Thoracic aorta (tissue), 2 donors: ENCODE results near the gene RAD51. TPM values are rescaled to one million over a fixed set of nuclear protein-coding genes. Genes with fewer than 3 reads are reported as not detected.
"Not testable (repeated sequence)": the region's sequence is repeated elsewhere in the genome, so short reads cannot be mapped to it uniquely, and the experiment has no call there.

ENCODE experiments used
- ATAC-seq: fragments of 150-250 bp; one replicate; pipeline ENCODE4 v1.8.0; 2017; ENCODE audit warnings: low read depth; ENCODE audit not compliant: insufficient number of reproducible peaks, low FRiP score
- DNase-seq: peaks from one replicate; pipeline ENCODE4 v3.0.0-alpha.2; 2020; ENCODE audit warnings: low spot score
- H3K27ac ChIP-seq, 2 donors: fragments of 200-600 bp; sonication (generic); 1 replicate in 1 of 2; 2 replicates in 1 of 2; pipeline ENCODE4 v1.5.1; 2016; ENCODE audit warnings: mild to moderate bottlenecking in 2 of 2, moderate library complexity in 2 of 2
- H3K27me3 ChIP-seq: fragments of 200-600 bp; sonication (generic); replicated peaks from 2 replicates; pipeline ENCODE4 v1.6.0; 2016; ENCODE audit warnings: mild to moderate bottlenecking; ENCODE audit not compliant: insufficient read depth
- H3K36me3 ChIP-seq: fragments of 200-600 bp; sonication (generic); one replicate; pipeline ENCODE4 v1.5.1; 2016
- H3K4me1 ChIP-seq, 2 donors: fragments of 200-600 bp; sonication (generic); 1 replicate in 1 of 2; 2 replicates in 1 of 2; pipeline versions ENCODE4 v1.5.1 to v1.6.0; 2016; ENCODE audit warnings: low read depth in 2 of 2, mild to moderate bottlenecking in 1 of 2; ENCODE audit not compliant: control insufficient read depth in 1 of 2
- H3K4me3 ChIP-seq: fragments of 200-600 bp; sonication (generic); 2 replicates; pipeline ENCODE4 v1.5.1; 2016; ENCODE audit warnings: mild to moderate bottlenecking
- H3K9me3 ChIP-seq: fragments of 200-600 bp; sonication (generic); 2 replicates; pipeline ENCODE4 v1.5.1; 2016
- total RNA-seq, 2 donors: library from RNA; depleted of rRNA; stranded (reverse); fragments of >200 nt; gene quantifications; one replicate each; pipeline versions ENCODE4 v1.1.0 to v1.2.3, GENCODE V29; 2016
- TF ChIP-seq, protein P1 (sequence below): fragments of 200-600 bp; sonication (generic); IDR thresholded peaks from one replicate; pipeline ENCODE4 v1.5.1; 2019; ENCODE audit warnings: antibody characterized with exemption

The RAD51 gene
- under 1 TPM in 1 of 2 donors, not detected in 1; 0.27 TPM for total RNA-seq

DNA sequence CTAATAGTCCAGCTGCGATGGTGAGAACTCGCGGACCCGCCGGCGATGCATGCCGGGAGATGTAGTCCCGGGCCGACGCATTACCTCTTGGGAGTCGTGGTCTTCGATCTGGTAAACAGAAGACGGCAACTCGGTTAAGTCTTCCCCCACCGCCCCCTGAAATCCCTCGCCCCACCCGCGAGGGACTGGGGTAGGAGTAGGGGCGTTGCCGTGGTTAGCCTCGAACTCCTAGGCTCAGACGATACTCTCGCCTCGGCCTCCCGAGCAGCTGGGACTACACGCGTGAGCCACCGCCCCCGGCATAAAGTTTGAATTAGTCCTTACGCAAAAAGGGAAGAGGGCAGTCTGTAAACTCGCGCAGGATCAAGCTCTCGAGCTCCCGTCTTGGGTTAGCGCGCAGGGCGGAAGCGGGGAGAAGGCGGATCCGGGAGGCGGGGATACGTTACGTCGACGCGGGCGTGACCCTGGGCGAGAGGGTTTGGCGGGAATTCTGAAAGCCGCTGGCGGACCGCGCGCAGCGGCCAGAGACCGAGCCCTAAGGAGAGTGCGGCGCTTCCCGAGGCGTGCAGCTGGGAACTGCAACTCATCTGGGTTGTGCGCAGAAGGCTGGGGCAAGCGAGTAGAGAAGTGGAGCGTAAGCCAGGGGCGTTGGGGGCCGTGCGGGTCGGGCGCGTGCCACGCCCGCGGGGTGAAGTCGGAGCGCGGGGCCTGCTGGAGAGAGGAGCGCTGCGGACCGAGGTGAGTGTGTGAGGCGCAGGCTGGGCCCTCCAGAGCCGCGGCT, at the start of gene RAD51:
Gene RAD51 (plus strand): TSS at position 487 of the 781 bp plus-strand sequence. CDS start 3,585 bp downstream, outside the sequence.
- Histone ChIP-seq H3K9me3 (no peaks in the 10 kb centered on the region), H3K4me3 (peak within 1 kb of the TSS; percentile 87), H3K27ac (peak within 1 kb of the TSS; percentile 94 to 97), H3K27me3 (no peaks in the 10 kb centered on the region), H3K36me3 (no peaks in the 10 kb centered on the region), H3K4me1 (peaks cover 17 to 18% of the 10 kb centered on the region in 2 donors)
- TF ChIP-seq, protein P1, sequence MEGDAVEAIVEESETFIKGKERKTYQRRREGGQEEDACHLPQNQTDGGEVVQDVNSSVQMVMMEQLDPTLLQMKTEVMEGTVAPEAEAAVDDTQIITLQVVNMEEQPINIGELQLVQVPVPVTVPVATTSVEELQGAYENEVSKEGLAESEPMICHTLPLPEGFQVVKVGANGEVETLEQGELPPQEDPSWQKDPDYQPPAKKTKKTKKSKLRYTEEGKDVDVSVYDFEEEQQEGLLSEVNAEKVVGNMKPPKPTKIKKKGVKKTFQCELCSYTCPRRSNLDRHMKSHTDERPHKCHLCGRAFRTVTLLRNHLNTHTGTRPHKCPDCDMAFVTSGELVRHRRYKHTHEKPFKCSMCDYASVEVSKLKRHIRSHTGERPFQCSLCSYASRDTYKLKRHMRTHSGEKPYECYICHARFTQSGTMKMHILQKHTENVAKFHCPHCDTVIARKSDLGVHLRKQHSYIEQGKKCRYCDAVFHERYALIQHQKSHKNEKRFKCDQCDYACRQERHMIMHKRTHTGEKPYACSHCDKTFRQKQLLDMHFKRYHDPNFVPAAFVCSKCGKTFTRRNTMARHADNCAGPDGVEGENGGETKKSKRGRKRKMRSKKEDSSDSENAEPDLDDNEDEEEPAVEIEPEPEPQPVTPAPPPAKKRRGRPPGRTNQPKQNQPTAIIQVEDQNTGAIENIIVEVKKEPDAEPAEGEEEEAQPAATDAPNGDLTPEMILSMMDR: no peak
- ATAC-seq (peak; percentile 84), DNase-seq (peak; percentile 64)

DNA sequence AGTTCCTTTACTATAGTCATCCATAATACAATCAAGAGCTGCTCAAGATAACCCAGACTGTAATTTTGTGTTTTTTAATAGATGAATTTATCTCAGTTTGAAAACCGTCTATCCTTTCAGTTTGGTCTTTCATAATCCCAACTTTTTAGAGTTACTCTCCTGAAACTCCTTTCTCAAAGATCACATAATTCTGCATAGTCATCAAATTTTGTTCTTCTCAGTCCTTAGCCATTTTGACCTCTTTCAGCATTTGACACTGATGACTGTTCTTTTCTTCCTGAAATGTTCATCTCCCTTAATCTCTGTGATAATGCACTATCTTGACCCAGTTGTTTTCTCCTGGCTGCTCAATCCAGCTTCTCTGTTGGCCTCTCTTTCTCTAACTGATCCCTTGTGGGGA, 47.5 kb upstream of the RAD51 start:
- no peaks in the 10 kb centered on the region for H3K9me3 ChIP-seq

DNA sequence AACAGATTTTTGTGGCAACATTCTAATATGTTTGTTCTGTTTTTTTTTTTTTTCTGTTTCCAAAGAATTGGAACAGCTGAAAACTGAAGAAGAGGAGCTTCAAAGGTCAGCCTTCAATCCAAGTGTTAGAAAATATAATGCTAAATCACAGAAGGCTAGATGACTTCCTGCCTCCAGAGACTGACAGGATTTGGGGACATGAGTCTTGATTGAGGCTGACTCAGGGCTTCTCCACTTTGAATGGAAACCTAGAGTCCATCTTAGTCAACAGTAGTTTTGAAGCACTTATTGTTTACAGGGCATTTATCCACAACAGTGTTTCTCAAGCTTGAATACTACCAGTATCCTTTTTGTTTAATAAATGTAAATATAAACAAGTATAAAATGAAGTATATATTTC, 44.5 kb upstream of the RAD51 start:
- Histone ChIP-seq H3K27ac (no peak overlapping the region), H3K4me1 (no peaks in the 10 kb centered on the region), H3K36me3 (no peaks in the 10 kb centered on the region), H3K9me3 (no peaks in the 10 kb centered on the region), H3K4me3 (no peak overlapping the region), H3K27me3 (no peaks in the 10 kb centered on the region)
- ATAC-seq: no peak
- TF ChIP-seq, protein P1: no peak
- DNase-seq: no peak

More for the DNA sequence above, 47.5 kb upstream of the RAD51 start:
- no peak for DNase-seq
- Histone ChIP-seq H3K36me3 (no peaks in the 10 kb centered on the region), H3K4me1 (no peaks in the 10 kb centered on the region), H3K4me3 (no peak overlapping the region), H3K27me3 (no peaks in the 10 kb centered on the region), H3K27ac (no peak overlapping the region)
- TF ChIP-seq, protein P1: no peak
- no peak for ATAC-seq

DNA sequence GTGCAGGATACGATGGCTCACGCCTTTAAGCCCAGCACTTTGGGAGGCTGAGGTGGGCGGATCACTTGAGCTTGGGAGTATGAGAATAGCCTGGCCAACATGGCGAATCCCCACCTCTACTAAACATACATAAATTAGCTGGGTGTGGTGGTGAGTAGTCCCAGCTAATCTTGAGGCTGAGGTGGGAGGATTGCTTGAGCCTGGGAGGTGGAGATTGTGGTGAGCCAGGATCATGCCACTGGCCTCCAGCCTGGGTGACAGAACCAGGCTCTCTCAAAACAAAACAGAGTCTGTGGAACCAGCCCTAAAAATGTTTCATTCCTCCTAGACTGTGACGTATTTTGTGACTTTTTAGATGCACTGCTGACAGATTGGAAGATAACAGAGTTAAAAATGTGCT, 34.3 kb upstream of the RAD51 start:
- Histone ChIP-seq H3K4me3 (no peak overlapping the region), H3K27me3 (no peaks in the 10 kb centered on the region)

DNA sequence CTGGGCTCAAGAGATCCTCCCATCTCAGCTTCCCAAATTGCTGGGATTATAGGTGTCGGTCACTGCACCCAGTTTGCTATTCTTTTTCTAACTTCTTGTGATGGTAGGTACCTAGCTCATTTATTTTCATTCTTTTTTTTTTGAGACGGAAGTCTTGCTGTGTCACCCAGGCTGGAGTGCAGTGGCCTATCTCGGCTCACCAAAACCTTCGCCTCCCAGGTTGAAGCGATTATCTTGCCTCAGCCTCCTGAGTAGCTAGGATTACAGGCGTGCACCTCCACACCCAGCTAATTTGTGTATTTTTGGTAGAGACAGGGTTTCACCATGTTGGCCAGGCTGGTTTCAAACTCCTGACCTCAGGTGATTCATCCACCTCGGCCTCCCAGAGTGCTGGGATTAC, 30.1 kb upstream of the RAD51 start:
- Histone ChIP-seq H3K4me1 (no peaks in the 10 kb centered on the region), H3K27me3 (no peaks in the 10 kb centered on the region), H3K4me3 (no peak overlapping the region), H3K27ac (no peak overlapping the region), H3K36me3 (no peaks in the 10 kb centered on the region), H3K9me3 (no peaks in the 10 kb centered on the region)
- TF ChIP-seq, protein P1: no peak
- no peak for ATAC-seq
- DNase-seq: no peak

More for the DNA sequence above, 34.3 kb upstream of the RAD51 start:
- no peaks in the 10 kb centered on the region for H3K9me3 ChIP-seq
- ATAC-seq: no peak
- no peaks in the 10 kb centered on the region for H3K36me3 ChIP-seq
- H3K27ac ChIP-seq: no peak overlapping the region
- no peak for DNase-seq
- TF ChIP-seq, protein P1: no peak
- H3K4me1 ChIP-seq: no peaks in the 10 kb centered on the region

DNA sequence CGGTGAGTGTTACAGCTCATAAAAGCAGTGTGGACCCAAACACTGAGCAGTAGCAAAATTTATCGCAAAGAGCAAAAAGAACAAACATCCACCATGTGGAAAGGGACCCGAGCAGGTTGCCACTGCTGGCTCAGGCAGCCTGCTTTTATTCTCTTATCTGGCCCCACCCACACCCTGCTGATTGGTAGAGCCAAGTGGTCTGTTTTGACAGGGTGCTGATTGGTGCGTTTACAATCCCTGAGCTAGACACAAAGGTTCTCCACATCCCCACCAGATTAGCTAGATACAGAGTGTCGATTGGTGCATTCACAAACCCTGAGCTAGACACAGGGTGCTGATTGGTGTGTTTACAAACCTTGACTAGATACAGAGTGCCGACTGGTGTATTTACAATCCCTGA, 18.7 kb upstream of the RAD51 start:
- DNase-seq, H3K9me3 ChIP-seq, H3K36me3 ChIP-seq, H3K4me3 ChIP-seq, H3K27ac ChIP-seq, H3K4me1 ChIP-seq, H3K27me3 ChIP-seq, ATAC-seq: not testable (repeated sequence)

DNA sequence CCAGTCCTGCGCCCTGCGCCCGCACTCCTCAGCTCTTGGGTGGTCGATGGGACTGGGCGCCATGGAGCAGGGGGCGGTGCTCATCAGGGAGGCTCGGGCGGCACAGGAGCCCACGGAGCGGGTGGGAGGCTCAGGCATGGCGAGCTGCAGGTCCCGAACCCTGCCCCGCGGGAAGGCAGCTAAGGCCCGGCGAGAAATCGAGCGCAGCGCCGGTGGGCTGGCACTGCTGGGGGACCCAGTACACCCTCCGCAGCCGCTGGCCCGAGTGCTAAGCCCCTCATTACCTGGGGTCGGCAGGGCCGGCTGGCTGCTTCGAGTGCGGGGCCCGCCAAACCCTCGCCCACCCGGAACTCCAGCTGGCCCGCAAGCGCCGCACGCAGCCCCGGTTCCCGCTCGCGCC, 18.1 kb upstream of the RAD51 start:
- DNase-seq, H3K27ac ChIP-seq, H3K4me1 ChIP-seq, H3K9me3 ChIP-seq, ATAC-seq, H3K27me3 ChIP-seq, H3K36me3 ChIP-seq, H3K4me3 ChIP-seq: not testable (repeated sequence)
